ENCODE measurements around the gene CLN6.
"Not testable (repeated sequence)": the region's sequence is repeated elsewhere in the genome, so short reads cannot be mapped to it uniquely, and the experiment has no call there.

CLN6 gene

DNA sequence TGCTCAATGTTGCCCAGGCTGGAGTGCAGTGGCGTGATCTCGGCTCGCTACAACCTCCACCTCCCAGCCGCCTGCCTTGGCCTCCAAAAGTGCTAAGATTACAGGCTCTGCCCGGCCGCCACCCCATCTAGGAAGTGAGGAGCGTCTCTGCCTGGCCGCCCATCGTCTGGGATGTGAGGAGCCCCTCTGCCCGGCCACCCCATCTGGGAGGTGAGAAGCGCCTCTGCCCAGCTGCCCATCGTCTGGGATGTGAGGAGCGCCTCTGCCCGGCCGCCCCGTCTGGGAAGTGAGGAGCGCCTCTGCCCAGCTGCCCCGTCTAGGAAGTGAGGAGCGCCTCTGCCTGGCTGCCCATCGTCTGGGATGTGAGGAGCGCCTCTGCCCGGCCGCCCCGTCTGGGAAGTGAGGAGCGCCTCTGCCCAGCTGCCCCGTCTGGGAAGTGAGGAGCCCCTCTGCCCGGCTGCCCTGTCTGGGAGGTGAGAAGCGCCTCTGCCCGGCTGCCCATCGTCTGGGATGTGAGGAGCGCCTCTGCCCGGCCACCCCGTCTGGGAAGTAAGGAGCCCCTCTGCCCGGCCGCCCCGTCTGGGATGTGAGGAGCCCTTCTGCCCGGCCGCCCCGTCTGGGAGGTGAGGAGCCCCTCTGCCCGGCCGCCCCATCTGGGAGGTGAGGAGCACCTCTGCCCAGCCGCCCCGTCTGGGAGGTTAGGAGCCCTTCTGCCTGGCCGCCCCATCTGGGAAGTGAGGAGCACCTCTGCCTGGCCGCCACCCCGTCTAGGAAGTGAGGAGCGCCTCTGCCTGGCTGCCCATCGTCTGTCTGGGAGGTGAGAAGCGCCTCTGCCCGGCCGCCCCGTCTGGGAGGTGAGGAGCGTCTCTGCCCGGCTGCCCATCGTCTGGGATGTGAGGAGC is 7.7 kb downstream of the CLN6 start:
- DNase-seq = not testable (repeated sequence)

DNA sequence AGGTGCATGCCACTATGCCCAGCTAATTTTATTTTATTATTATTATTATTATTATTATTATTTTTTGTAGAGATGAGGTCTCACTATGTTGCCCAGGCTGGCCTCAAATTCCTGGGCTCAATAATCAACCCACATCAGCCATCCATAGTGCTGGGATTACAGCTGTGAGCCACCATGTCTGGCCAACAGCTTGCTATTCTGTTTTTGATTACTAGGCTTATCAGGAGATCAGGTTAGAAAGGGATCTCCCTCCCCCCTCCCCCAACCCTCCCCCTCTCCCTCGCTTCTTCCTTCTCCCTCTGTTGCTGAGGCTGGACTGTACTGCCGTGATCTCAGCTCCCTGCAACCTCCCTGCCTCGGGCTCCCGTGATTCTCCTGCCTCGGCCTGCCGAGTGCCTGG is 8.6 kb downstream of the CLN6 start:
- DNase-seq = no peak

DNA sequence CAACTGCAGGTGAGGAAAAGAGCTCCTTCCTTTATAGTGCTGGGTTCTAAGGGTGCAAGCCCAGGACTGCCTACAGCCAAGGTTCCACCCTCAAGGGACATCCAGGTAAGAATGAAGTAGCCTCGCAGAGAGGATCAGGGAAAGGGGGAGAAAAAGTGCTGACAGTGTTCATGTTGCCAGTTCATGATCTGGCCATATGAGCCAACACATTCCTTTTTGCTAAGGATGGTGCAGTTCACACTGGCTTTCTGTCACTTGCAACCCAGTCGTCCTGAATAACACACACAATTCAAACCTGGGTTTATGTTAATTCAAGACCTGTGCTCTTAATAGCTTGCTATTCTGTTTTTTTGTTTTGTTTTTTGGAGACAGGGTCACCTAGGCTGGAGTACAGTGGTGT is 9.0 kb downstream of the CLN6 start:
- DNase-seq = no peak

DNA sequence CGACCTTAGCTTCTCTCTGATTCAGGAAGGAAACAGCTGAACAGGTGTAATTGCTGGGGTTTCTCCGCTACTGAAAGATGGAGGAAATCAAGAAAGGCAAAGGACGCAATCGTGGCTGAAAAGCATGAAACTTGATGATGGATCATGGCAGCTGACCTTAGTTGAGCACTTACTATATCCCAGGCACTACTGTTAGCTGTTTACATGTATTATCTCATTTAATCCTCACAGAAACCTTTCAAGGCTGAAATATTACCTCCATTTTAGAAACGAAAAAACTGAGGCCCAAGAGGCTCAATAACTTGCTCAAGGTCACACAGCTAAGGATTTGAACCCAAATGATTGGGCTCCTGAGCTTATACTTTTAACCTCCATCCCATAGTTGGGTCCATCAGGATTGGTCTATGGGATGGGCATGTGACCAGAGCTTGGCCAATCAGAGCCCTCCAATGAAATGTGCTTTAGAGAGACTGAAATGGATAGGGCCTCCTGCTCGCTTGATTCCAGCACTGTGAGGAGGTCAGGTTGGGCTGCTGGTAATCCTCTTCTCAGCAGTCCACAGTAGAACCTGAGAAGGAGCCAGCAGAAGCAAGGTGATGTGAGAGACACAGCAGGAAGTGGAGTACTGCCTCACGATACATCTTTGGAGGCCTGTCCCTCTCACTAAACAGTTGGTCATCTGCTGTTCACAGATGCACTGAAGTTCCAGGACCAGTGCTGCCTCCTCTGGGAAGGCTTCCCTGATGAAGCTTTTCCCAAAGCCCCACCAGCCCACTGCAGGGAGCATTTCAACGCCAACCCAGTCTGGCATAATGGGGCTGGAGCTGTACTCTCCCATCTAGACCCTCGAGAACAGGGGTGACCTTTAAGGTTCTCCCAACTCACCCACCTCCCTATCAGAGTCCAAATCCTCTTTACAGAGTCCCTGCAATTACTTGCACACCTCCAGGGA is 10.4 kb downstream of the CLN6 start:
- no peak for DNase-seq

DNA sequence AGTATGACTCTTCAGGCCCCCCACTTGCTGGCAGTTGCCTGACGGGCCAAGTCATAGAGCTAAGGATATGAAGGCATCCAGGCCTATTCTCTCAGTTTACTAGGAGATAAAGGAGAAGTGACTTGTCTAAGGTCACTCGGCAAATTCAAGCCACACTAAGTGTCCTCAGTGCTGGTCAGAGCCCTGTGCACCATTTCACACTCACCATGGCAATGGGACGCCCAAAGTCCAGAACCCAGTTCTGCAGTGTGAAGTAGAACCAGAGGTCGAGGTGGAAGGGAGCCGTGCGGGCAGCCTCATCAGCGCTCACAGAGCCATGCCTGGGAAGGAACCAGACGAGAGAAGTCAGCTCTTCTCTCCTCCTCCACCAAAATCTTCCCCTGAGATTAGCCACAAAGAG is 11.2 kb downstream of the CLN6 start:
- no peak for DNase-seq

DNA sequence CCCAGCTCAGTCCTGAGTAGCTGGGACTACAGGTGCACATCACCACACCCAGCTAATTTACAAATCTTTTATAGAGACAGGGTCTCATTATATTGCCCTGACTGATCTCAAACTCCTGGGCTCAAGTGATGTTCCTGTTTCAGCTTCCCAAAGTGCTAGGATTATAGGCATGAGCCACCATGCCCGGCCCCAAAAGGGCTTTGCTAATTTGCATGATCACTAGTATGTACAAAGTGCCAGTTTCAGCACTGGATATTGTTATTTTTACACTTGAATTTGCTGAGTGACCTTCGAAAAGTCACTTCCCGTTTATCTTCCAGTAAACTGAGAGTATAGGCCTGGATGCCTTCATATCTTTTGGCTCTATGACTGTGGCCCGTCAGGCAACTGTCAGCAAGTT is 12.2 kb downstream of the CLN6 start:
- DNase-seq = no peak

DNA sequence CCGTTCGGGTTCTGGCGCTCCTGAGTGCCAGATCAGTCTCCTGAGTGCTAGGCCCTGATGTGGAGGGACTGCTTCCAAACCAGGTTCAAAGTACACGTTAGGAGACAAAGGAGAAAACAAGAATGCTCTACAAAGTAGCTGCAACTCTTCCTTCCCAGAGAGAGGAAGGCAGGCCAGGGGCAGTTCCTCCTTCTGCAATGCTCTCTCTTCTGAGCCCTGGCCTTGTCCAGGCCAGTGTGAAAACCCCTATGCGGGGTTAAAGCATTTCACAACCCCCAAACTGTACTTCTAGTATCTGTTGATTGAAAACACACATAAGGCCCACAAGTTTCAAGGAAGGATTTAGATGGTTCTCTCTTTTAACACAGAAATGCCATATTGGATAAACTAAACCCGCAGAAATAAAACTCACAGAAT is 14.7 kb downstream of the CLN6 start:
- DNase-seq = no peak

DNA sequence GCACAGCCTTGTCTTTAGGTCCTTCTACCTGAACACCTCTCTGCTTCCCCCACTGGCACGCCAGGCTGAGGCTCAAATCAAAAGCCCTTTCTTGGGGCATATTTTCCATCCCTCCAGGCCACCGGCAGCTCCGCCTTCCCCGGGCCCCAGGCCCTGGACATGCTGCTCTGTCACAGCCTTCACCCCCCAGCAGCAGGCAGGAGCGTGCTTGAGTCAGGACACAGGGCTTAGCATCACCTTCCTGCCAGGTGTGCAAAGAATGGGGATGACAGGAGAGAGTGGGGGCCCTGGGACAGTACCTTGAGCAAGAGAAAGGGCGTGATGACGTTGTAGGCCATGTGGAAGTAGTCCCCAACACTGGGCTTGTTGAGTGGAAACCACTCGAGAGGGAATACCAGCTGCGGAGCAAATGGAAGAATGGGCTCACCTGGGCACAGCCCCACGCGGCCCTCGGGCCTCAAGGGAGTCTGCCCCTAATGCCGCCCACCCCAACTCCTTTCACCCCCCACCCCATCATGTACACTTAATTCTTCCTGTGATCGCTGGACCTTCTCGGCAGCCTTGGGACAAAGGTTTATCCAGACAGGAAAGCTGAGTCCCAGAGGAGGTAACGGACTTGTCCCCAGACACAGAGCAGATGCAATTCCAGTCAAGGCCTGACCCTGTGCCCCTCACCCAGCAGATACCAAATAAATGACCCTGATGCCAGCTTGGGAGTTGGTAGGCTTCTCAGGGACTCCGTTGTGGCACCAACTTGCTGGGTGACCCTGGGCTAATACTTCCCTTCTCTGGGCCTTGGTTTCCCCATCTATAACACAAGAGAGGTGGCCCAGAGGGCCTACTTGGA is 15.3 kb downstream of the CLN6 start:
- DNase-seq = no peak

DNA sequence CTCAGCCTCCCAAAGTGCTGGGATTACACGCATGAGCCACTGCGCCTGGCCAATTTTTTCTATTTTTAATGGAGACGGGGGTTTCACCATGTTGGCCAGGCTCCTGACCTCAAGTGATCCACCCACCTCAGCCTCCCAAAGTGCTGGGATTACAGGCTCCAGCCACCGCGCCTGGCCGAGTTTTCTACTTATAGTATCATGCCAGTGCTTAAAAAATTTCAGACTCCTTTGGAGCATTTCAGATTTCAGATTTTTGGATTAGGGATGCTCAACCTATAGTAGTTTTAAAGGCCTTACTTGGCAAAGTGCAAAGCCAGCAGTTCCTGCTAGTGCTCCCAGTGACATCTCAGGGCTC is 16.1 kb downstream of the CLN6 start:
- DNase-seq = not testable (repeated sequence)

DNA sequence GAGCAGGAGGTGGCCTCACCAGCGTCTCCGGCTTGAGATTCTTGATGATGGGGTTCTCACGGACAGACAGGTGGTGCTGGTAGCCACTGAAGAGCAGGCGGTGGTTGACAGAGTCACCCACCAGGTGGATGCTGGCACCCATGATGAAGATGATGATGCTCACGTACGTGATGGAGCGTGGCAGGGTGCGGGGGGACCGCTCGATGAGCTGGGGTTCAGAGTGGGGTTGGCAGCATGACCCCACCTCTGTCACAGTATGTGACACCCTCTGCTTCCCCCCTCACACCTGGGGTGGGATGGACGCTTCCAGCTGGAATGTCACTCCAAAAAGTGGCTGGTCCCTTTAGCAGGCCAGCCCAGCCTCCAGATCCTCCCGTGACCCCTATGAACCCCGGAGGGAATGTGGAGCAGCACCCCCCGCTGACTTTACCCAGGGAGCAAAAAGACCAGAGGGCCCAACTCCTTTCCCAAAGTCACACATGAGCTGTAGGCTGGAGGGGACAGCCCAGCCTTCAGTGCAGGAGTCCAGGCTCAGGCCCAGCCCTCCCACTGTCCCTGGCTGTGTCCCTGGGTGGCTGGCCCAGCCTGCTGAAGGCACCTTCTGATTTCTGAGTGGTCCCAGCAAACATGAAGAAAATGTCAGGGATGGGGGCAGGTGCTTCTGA is 17.7 kb downstream of the CLN6 start:
- DNase-seq = no peak

DNA sequence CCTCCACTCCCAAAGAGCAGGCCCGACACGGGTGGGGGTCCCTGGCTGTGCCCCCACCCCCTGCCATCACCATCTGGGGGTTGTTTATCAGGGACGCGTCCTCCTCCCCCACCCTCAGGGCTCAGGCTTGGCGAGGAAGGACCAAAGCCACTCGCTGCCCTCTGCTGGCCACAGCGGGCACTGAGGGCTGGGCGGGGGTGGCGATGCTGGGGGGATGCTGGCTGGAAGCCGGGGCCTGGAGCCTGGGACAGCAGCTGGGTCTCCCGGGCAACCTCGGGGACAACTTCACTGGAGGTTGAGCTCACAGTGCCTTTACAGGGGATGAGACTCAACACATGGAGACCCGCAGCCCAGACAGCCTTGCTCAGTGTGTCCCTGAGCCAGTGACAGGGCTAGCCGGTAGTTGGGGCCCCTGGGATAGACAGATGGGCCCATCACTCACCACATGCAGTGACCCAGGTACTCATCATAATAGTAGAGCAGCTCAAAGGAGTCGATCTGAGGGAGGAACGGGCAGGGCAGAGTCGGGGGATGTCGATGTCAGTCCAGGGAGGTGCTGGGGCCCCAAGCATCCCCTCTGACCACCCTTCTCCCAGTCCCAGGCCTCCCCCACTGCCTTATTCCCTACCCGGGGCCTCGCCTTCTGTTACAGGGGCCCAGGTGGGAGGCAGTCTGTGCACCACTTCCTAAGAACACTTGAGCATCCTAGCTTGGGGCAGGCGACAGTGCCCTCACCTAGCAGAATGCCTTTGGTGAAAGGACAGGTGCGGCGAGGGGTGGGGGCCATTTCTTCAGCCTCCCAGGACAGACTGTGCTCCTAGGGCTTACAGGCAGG is 18.5 kb downstream of the CLN6 start:
- peak; percentile 42 for DNase-seq

DNA sequence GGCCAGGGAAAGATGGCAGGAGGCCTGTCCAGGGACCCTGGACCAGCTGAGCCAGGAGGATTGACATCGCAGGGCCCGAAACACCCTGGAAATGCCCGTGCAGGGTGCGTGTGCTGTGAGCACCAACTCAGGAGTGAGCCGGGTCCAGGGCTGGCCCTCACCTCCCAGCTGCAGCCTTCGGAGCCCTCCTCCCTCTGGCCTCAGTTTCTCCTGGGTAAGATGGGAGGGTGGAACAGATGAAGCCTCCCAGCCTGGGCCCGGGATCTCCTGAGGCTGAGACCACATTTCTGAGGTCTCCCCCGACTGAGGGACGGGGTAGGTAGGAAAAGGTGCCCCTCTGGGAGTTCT is 19.1 kb downstream of the CLN6 start:
- DNase-seq = no peak

DNA sequence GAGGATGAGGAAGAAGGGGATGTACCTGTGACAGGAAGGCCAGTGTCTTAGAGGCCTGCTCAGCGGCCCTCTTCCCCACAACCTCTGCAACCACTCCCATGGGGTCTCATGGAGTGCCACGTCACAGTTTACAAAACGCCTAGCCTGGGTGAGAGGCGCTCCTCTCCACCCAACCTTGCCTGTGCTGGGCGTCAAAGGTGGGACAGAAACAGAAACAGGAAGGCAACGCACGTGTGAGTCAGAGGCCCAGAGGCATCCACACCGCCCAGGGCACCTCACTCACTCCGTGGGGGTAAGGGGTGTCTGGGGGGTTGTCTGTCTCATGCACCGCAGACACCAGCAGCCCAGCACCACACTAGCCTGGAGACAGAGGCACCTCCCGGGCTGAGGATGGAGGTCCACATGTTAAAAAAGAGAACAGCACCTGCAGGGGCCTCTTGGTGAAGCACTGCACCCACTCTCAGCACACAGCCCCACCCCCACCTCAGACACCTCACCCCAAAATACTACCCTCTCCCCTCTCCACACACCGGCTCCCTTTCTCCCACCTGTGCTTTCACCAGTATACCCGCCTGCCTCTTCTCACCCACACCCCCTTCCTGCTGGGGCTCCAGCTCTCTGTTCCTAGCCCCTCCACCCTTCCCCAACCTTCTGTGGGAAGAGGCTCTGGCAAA is 19.7 kb downstream of the CLN6 start:
- DNase-seq = no peak

DNA sequence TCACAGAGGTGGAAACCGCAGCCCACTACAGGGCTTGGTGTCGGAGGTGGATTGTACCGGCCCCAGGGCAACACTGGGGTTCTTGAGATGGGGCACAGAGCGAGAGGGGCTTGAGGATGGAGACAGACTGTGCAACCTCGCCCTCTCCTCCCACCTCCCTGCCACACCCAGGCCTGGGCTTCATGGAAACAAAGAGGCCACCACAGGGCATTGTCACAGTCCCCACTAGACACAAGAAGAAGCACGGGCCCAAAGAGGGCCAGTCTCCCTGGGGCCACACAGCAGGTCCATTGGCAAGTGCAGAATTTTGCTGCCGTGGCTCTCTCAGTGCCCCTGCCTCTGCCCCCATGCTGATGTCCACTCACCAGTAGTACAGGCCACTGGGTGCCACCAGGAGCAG is 20.3 kb downstream of the CLN6 start:
- DNase-seq = no peak

DNA sequence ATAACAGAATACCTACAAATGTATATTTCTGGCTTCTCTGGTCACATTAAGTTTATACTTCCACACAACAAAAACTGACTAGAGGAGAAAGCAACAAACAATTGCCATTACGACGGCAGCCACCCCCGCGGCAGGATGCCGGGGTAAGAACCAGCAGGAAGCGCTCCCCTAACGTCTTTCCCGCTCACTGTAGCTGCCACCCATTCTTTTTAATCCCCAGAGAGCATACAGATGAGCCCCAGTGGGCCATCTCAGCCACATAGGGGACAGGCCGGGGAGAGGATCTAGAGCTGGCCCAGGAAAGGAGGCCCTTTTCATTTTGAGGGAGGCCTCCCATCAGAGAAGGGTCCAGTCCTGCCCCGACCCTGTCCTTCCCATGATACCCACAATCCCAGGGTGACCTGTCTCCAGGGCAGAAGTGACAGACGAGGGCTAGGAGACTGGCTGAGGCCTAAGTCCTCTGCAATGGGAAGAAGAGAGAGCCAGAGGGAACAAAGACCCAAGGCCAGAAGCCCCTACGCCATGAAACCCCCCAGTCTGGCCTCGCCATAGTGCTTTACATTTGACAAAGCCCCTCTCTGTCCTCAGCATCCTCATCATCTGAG is 20.8 kb downstream of the CLN6 start:
- no peak for DNase-seq

DNA sequence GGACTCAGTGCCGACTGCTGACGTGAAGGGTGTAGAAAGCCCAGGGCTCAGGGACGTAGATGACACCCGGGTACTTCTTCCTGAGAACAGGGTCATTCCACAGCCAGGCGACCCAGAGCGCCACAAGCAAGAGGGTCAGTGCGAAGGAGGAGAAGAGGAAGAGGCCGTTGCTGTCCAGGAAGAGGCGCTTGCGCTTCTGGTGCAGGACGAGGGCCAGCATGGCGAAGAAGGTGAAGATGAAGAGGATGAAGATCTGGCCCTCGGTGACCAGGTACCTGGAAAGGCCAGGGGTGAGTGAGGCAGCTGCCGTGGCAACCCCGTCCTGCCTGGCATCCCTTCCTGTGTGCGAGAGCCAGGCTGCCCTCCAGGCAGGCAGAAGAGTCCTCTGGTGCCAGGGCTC is 21.4 kb downstream of the CLN6 start:
- no peak for DNase-seq

DNA sequence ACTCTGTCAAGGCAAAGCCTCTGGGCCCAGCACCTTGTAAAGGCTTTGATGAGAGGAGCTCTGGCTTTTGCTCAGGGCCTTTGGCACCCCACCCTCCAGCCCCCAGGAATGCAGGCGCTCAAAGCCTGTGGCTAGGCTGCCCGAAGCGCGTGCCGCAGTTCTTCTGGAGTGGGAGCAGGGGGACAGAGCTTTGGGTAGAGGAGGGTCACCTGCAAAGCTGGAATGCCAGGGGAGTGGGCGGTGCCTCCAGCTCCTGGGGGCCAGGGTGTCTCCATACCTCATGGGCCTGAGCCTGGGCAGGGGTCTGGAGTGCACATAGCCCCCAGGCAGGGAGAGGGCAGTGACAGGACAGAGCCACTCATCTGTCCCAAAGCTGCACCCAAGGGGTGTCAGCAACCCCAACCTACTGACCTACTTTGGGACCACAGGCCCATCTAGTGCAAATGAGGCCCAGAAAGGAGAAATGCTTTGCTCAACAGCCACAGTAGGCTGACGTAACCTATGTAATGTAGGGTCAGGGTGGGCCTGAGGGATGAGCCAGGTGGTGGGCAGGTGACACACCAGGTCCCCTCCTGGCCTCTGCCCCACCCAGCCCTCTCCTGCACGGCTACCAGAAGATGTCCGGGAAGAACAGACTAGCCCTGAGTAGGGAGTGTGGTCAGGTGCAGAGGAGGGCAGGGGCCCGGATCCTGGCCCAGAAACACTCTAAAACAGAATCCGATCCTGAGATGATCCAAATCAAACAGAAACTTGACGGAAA is 22.2 kb downstream of the CLN6 start:
- DNase-seq = no peak

DNA sequence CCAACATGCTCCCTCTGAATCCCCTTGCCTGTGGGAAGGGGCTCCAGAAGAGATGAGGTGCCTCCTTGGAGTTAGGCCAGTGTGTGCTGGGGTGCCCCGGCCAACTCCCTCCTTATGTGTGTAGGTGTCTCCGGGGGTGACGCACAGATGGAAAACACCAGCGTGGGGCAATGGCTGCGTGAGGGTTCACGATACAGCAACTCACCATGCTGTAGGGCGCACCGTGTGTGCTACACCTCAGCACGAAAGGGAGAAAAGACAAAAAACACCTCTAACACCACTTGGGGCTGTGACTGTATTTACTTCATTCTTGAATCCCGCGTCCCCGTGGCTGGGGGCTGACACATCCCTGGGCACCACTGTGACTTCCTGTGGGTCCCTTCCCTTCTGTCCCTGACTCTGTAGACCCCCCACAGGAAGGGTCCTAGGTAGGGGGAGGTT is 22.8 kb downstream of the CLN6 start:
- DNase-seq = no peak

DNA sequence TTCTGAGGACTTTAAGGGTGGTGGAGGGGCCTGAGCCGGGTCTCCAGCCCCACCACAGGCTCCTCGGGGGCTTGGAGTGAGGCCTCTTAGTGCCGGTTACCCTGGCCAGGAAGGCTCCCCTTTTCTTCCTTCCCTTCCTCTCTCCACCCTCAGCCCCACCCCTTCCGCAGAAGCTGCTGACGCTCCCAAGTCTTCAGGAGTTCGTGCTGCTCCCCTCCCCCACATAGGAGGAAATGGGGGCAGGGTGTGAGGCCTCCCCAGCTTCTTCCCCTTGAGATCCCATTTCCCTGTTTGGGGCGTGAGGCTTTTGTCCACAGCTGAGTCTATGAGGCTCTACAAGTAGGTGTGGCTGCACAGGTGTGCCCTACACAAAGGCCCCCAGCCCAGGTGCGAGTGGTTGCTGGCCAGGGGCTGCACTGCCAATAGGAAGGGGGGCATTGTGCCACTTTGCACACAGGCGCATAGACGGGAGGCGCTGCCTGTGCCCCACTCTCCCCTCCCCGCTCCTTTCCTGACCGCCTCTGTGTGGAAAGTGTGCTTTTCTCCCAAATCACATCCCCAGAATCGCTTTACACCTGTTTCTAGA is 23.5 kb downstream of the CLN6 start:
- DNase-seq = no peak

All from EL (cell line).